Esophagus squamous epithelium (tissue), 5 donors: Measurements from ENCODE around the gene ATP8A1. TPM values are rescaled to one million over a fixed set of nuclear protein-coding genes. Genes with fewer than 3 reads are reported as not detected.

Source experiments
- DNase-seq: peaks from one replicate; lab custom pipeline; 2025; lab: John Stamatoyannopoulos, UW
- H3K27ac ChIP-seq, 4 donors: fragments of 200-600 bp; sonication (generic); one replicate each; pipeline ENCODE4 v1.5.1; 2016 to 2019; ENCODE audit warnings: mild to moderate bottlenecking in 1 of 4
- H3K27me3 ChIP-seq, 4 donors: fragments of 200-600 bp; sonication (generic); 1 replicate in 3 of 4; 2 replicates in 1 of 4; pipeline versions ENCODE4 v1.5.1 to v1.6.0; 2017 to 2021; ENCODE audit warnings: antibody characterized with exemption in 1 of 4
- H3K36me3 ChIP-seq, 3 donors: fragments of 200-600 bp; sonication (generic); one replicate each; pipeline ENCODE4 v1.5.1; 2016 to 2019
- H3K4me1 ChIP-seq, 3 donors: fragments of 200-600 bp; sonication (generic); one replicate each; pipeline ENCODE4 v1.5.1; 2017 to 2019
- H3K4me3 ChIP-seq, 4 donors: fragments of 200-600 bp; sonication (generic); 1 replicate in 3 of 4; 2 replicates in 1 of 4; pipeline ENCODE4 v1.5.1; 2016 to 2019; ENCODE audit warnings: mild to moderate bottlenecking in 2 of 4, moderate library complexity in 1 of 4
- H3K9me3 ChIP-seq, 3 donors: fragments of 200-600 bp; sonication (generic); one replicate each; pipeline ENCODE4 v1.5.1; 2016 to 2019
- CTCF ChIP-seq, 6 experiments: fragments of 450-650 bp in 4 of 6; fragments of 200-600 bp in 2 of 6; sonication (generic) in 2 of 6; IDR thresholded peaks; one replicate each; pipeline ENCODE4 v1.5.1; 2016 to 2019; ENCODE audit warnings: antibody characterized with exemption in 6 of 6, mild to moderate bottlenecking in 4 of 6, moderate library complexity in 4 of 6
- POLR2A ChIP-seq, 4 donors: fragments of 450-650 bp; IDR thresholded peaks; one replicate each; pipeline ENCODE4 v1.6.1; 2017; ENCODE audit warnings: antibody characterized with exemption in 4 of 4, mild to moderate bottlenecking in 4 of 4, moderate library complexity in 3 of 4
- WGBS, 2 donors: methylation state at CpG; one replicate each; pipeline ENCODE4 v1.1.5; 2018; 5-methylcytosine and 5-hydroxymethylcytosine counted together
- intact Hi-C: fragments of 100-400 bp; cut with DNase I; formaldehyde crosslinking; loops from one replicate; pipeline ENCODE4 v1.15.0; 2022
- total RNA-seq, 4 donors: library from RNA; depleted of rRNA; stranded (reverse); fragments of >200 nt; gene quantifications; one replicate each; pipeline ENCODE4 v1.1.0, GENCODE V29; 2016
- donor health status: DM: yes; HTN: yes; CAD: no.

ATP8A1 gene
- total RNA-seq, 4 donors from 2014 or later, result 1.9 to 11.8 (median 3.3) TPM

- no peaks in the 10 kb centered on the region for H3K4me1 ChIP-seq
- intact Hi-C loops, result no loop called here
- H3K36me3 ChIP-seq, result no peaks in the 10 kb centered on the region
- no peak overlapping the region for H3K27ac ChIP-seq
- no peaks in the 10 kb centered on the region for H3K9me3 ChIP-seq
- TF ChIP-seq POLR2A (IDR thresholded peaks at IDR 0.05) (no peak), CTCF (IDR thresholded peaks at IDR 0.05) (no peak)
- WGBS, 2 donors, result 84 to 92% methylated on average over 2 of the region's 2 CpGs
- no peaks in the 10 kb centered on the region for H3K27me3 ChIP-seq
- H3K4me3 ChIP-seq, result no peak overlapping the region
- DNase-seq, result no peak
Measured at GRCh38 chr4:42543762-42544161, 113.1 kb downstream of the ATP8A1 start.

GRCh38 chr4:42543126-42543525 is 113.8 kb downstream of the ATP8A1 start:
- DNase-seq, result no peak
- WGBS, 2 donors, result 65 to 74% methylated on average over 1 of the region's 1 CpG

GRCh38 chr4:42541647-42542046 is 115.3 kb downstream of the ATP8A1 start:
- H3K4me1 ChIP-seq, result no peaks in the 10 kb centered on the region
- TF ChIP-seq POLR2A (IDR thresholded peaks at IDR 0.05), result no peak
- no peak for TF ChIP-seq CTCF (IDR thresholded peaks at IDR 0.05)
- no peaks in the 10 kb centered on the region for H3K36me3 ChIP-seq
- no peaks in the 10 kb centered on the region for H3K9me3 ChIP-seq
- no peaks in the 10 kb centered on the region for H3K27me3 ChIP-seq
- H3K27ac ChIP-seq, result no peak overlapping the region
- H3K4me3 ChIP-seq, result no peak overlapping the region
- no peak for DNase-seq
- WGBS, 2 donors, result 87 to 89% methylated on average over 1 of the region's 1 CpG
- intact Hi-C loops, result no loop called here

More at GRCh38 chr4:42543126-42543525, 113.8 kb downstream of the ATP8A1 start:
- H3K27me3 ChIP-seq, result no peaks in the 10 kb centered on the region
- H3K4me1 ChIP-seq, result no peaks in the 10 kb centered on the region
- intact Hi-C loops, result no loop called here
- no peak overlapping the region for H3K4me3 ChIP-seq
- H3K9me3 ChIP-seq, result no peaks in the 10 kb centered on the region
- H3K27ac ChIP-seq, result no peak overlapping the region
- TF ChIP-seq CTCF (IDR thresholded peaks at IDR 0.05), result no peak
- no peak for TF ChIP-seq POLR2A (IDR thresholded peaks at IDR 0.05)
- H3K36me3 ChIP-seq, result no peaks in the 10 kb centered on the region

- no peak overlapping the region for H3K27ac ChIP-seq
- H3K36me3 ChIP-seq, result peaks cover 0 to 19% (median 0%) of the 10 kb centered on the region in 3 donors
- H3K4me1 ChIP-seq, result no peaks in the 10 kb centered on the region
- H3K4me3 ChIP-seq, result no peak overlapping the region
- no peaks in the 10 kb centered on the region for H3K9me3 ChIP-seq
- TF ChIP-seq CTCF (IDR thresholded peaks at IDR 0.05) (no peak), POLR2A (IDR thresholded peaks at IDR 0.05) (no peak)
- DNase-seq, result no peak
- H3K27me3 ChIP-seq, result no peaks in the 10 kb centered on the region
- 97 to 100% methylated on average over 1 to 3 of the region's 3 CpGs for WGBS, 2 donors
- intact Hi-C loops, result no loop called here
Measured at GRCh38 chr4:42533042-42533441, 123.9 kb downstream of the ATP8A1 start.

- Histone ChIP-seq H3K27me3 (no peaks in the 10 kb centered on the region), H3K9me3 (no peaks in the 10 kb centered on the region), H3K4me1 (no peaks in the 10 kb centered on the region), H3K4me3 (no peak overlapping the region), H3K36me3 (peaks cover 0 to 19% (median 0%) of the 10 kb centered on the region in 3 donors), H3K27ac (no peak overlapping the region)
- WGBS, 2 donors, result 92% methylated on average over 4 of the region's 4 CpGs
- intact Hi-C loops, result no loop called here
- no peak for DNase-seq
- TF ChIP-seq POLR2A (IDR thresholded peaks at IDR 0.05) (no peak), CTCF (IDR thresholded peaks at IDR 0.05) (no peak)
Measured at GRCh38 chr4:42531341-42532030, 125.4 kb downstream of the ATP8A1 start.
